ENCODE results near the gene ITK. TPM values are rescaled to one million over a fixed set of nuclear protein-coding genes. Genes with fewer than 3 reads are reported as not detected.

The ITK gene
- total RNA-seq, 1 donor from 2014 or later = not detected

GRCh38 chr5:157142317-157143126 is 38.1 kb upstream of the ITK start, which contains the start of gene MED7:
TSS of gene MED7 (minus strand) at chr5:157142865. CDS start at chr5:157139431, 3,434 bp downstream.
- Mint-ChIP-seq H3K9me3 (peaks cover 11% of the 10 kb centered on the region), H3K4me3 (peak within 1 kb of the TSS; percentile 91)

GRCh38 chr5:157143127-157143971 is 37.3 kb upstream of the ITK start:
- no peaks in the 10 kb centered on the region for H3F3A ChIP-seq (ENCODE audit: low read depth)
- no peaks in the 10 kb centered on the region for H3K9me3 ChIP-seq (ENCODE audit: low read depth)
- H4K20me1 ChIP-seq (ENCODE audit: low read depth) = no peaks in the 10 kb centered on the region
- H2AFZ ChIP-seq (replicated peaks) = peak overlapping the region; percentile 60
- H3K4me1 ChIP-seq = no peaks in the 10 kb centered on the region
- peak overlapping the region; percentile 88 for H3K4me3 ChIP-seq
- peaks cover 11% of the 10 kb centered on the region for H3K9me3 Mint-ChIP-seq
- peaks cover 2% of the 10 kb centered on the region for H3K36me3 ChIP-seq
- TF ChIP-seq EZH2phosphoT487 (IDR thresholded peaks at IDR 0.05) (no peak), CTCF (IDR thresholded peaks at IDR 0.05) (no peak), EZH2 (IDR thresholded peaks at IDR 0.05) (no peak)
- DNase-seq (ENCODE audit: low spot score) = no peak
- H3K27me3 Mint-ChIP-seq (ENCODE audit: insufficient read depth, low read depth) = peaks cover 3% of the 10 kb centered on the region
- peak overlapping the region; percentile 91 for H3K4me3 Mint-ChIP-seq
- no peak overlapping the region for H3K9ac ChIP-seq
- H3K4me2 ChIP-seq = peak overlapping the region; percentile 82
- H3K27ac ChIP-seq = no peak overlapping the region
- peaks cover 12% of the 10 kb centered on the region for H3K4me1 Mint-ChIP-seq
- peaks cover 38% of the 10 kb centered on the region for H3K79me2 ChIP-seq (ENCODE audit: low read depth)
- peaks cover 20% of the 10 kb centered on the region for H3K36me3 Mint-ChIP-seq
- H3K27me3 ChIP-seq = no peaks in the 10 kb centered on the region
- peak overlapping the region; percentile 90 for H3K27ac Mint-ChIP-seq

More at GRCh38 chr5:157142317-157143126, 38.1 kb upstream of the ITK start, which contains the start of gene MED7:
- no peaks in the 10 kb centered on the region for H3F3A ChIP-seq (ENCODE audit: low read depth)
- H3K27ac ChIP-seq = no peak within 1 kb of the TSS
- TF ChIP-seq EZH2 (IDR thresholded peaks at IDR 0.05) (no peak), EZH2phosphoT487 (IDR thresholded peaks at IDR 0.05) (no peak), CTCF (IDR thresholded peaks at IDR 0.05) (no peak)
- no peaks in the 10 kb centered on the region for H3K9me3 ChIP-seq (ENCODE audit: low read depth)
- peaks cover 38% of the 10 kb centered on the region for H3K79me2 ChIP-seq (ENCODE audit: low read depth)
- peaks cover 3% of the 10 kb centered on the region for H3K27me3 Mint-ChIP-seq (ENCODE audit: insufficient read depth, low read depth)
- H3K4me1 Mint-ChIP-seq = peaks cover 12% of the 10 kb centered on the region
- H3K4me3 ChIP-seq = peak within 1 kb of the TSS; percentile 88
- peaks cover 29% of the 10 kb centered on the region for H3K36me3 Mint-ChIP-seq
- peak within 1 kb of the TSS; percentile 82 for H3K4me2 ChIP-seq
- H3K27ac Mint-ChIP-seq = peak within 1 kb of the TSS; percentile 90
- H3K9ac ChIP-seq = peak within 1 kb of the TSS; percentile 87
- no peaks in the 10 kb centered on the region for H4K20me1 ChIP-seq (ENCODE audit: low read depth)
- peak; percentile 97 for DNase-seq (ENCODE audit: low spot score)
- peak within 1 kb of the TSS; percentile 76 for H2AFZ ChIP-seq (replicated peaks)
- H3K27me3 ChIP-seq = no peaks in the 10 kb centered on the region
- no peaks in the 10 kb centered on the region for H3K4me1 ChIP-seq
- H3K36me3 ChIP-seq = peaks cover 7% of the 10 kb centered on the region

- Mint-ChIP-seq H3K4me1 (no peaks in the 10 kb centered on the region), H3K4me3 (no peak overlapping the region), H3K27ac (no peak overlapping the region), H3K9me3 (peaks cover 2% of the 10 kb centered on the region), H3K27me3 (ENCODE audit: insufficient read depth, low read depth) (peaks cover 4% of the 10 kb centered on the region), H3K36me3 (no peaks in the 10 kb centered on the region)
- H3K4me1 ChIP-seq = no peaks in the 10 kb centered on the region
- no peaks in the 10 kb centered on the region for H3K27me3 ChIP-seq
- no peak for TF ChIP-seq EZH2phosphoT487 (IDR thresholded peaks at IDR 0.05)
- TF ChIP-seq CTCF (IDR thresholded peaks at IDR 0.05) = peak; percentile 94
- no peaks in the 10 kb centered on the region for H3K9me3 ChIP-seq (ENCODE audit: low read depth)
- H3K4me3 ChIP-seq = no peak overlapping the region
- H3K36me3 ChIP-seq = no peaks in the 10 kb centered on the region
- no peak overlapping the region for H3K9ac ChIP-seq
- H2AFZ ChIP-seq (replicated peaks) = no peak overlapping the region
- H3K27ac ChIP-seq = no peak overlapping the region
- H4K20me1 ChIP-seq (ENCODE audit: low read depth) = no peaks in the 10 kb centered on the region
- peak; percentile 72 for DNase-seq (ENCODE audit: low spot score)
- H3K79me2 ChIP-seq (ENCODE audit: low read depth) = no peaks in the 10 kb centered on the region
- H3K4me2 ChIP-seq = no peak overlapping the region
- no peaks in the 10 kb centered on the region for H3F3A ChIP-seq (ENCODE audit: low read depth)
Observed at GRCh38 chr5:157148734-157149615, 31.7 kb upstream of the ITK start.
